ENCODE data around the gene LGALS3.

DNA sequence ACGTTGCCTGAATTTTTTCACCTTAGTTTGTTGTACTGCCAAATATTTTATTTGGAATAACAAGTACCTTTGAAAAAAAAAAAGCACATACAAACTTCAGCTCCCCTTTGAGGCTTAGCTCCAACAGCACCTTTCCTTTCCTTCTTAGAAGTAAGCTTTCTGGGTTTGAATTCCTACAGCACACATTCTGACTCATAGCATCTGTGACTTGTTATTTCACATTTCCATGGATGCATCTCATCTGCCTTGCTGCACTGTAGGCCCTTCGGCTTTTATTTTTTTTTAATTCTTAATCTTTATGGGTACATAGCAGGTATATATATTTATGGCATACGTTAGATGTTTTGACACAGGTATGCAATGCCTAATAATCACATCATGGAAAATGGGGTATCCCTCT, 7.2 kb downstream of the LGALS3 start:
- TF ChIP-seq POLR2A (IDR thresholded peaks at IDR 0.05) (no peak), CTCF (IDR thresholded peaks at IDR 0.05) (no peak), EP300 (IDR thresholded peaks at IDR 0.05) (no peak)
